Embryonic facial prominence (tissue), 1 donor: ENCODE measurements around the gene ASAP2.

Experiments
- DNase-seq: peaks from one replicate; pipeline ENCODE4 v3.0.0-alpha.2; 2016; ENCODE audit errors: extremely low spot score

Gene ASAP2

DNA sequence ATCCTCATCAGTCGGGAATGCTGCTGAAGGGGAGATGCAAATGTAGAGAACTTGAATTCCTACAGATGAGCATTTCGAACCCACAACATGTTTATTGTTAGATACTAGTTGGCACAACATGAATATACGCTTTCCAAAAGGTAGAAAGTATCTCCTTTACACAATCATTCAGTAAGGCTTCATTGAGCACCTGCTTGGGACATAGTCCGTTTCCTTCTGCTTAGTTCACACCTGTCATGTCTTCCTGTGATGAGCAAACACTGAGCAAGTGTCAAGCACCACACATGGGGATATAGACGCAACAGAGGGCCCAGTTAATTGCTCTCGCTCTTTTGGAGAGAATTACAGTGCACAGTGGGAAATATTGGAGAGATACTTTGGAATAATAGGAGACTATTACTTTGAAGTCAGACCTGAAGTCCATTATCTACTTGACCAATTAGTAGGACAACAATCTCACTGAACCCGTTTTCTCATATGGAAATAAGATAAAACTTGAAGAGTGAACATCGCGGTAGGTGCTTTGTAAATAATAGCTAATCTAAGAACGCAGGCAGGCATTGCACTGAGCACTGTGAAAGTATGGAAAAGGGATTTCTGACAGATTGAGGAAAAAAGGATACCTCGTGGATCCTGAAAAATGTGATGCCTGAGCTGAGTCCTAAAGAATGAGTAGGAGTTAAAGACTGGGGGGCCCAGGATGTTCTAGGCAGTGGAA, 218.0 kb downstream of the ASAP2 start:
- DNase-seq, result no peak

DNA sequence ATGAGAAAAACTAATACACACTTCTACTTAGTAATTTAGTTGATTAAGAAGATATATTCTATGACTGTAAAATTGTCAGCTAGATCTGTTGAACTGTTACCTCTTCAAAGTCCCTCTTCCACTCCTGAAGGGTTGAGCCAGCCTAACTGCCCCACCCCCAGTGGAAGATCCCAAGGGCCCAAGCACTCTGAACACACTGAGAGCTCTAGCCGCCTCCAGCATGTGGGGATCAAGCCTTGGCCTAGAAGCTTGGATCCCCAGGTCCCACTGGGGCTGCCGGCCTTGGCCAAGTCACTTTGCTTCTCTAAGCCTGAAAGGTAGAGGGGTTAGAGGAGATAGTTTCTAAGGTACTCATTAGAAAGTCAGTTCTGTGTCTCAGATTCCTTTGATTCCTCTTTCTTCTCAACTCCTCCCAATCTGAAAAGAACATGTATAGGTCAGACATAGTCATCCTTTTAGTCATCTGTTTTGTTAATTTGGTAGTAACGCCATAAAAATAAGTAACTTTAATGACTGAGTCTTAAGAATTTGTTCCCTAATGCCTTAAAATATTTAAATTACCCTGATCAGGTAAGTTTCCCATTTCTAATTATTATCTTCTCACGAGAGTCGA, 222.5 kb downstream of the ASAP2 start:
- no peak for DNase-seq

DNA sequence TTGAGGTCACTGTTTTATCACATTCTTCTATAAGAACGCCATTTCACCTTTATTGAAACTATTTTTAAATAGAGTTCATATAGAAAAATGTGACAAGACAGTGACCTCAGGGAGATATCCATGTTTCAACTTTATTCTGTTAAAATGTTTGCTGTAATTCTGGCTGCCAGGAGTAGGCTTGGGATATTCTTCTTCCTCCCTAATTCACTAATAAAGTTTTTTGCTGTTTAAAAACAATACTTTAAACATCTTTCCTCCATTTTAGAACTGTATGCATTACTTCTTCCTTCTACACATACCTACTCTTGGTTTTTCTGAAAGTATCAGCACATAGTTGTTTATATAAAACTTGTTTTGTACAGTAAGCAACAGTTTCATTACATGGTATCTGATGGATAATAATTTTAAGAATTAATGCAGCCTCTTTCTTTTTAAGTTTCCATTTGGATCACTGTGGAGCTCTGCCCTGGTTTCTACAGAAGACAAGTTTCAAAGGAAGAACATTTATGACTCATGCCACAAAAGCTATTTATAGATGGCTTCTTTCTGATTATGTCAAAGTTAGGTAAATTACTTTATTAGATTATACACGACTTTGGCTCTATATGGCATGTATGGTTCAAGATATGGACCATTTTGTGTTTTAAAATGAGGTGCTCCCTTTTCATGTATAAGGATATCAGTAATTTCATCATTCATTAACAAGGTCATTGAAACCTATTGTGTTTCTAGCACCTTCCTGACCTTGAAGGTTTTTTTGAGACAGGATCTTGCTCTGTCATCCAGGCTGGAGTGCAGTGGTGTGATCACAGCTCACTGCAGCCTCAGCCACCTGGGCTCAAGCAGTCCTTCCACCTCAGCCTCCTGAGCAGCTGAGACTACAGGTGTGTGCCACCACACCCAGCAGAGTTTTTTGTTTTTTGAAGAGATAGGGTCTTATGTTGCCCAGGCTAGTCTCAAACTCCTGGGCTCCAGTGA, 224.0 kb downstream of the ASAP2 start:
- DNase-seq, result no peak

DNA sequence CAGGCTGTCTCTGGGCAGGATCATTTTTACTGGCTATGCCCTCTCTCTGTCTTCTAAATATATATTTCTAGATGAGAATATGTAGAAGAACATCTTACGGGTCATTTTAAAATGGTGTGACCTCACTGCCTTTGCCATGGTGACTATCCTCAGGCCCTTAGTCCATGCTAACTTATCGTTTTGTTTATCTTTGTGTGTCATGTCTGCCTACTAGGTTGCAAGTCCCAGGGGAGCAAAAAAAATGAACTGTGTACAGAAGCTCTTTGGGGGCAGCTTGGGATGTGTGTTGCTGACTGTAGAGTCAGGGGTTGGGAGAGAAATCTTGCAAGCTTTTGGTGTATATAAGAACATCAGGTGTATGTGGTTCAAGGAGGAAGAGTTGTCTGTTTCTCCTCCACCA, 227.9 kb downstream of the ASAP2 start:
- no peak for DNase-seq

DNA sequence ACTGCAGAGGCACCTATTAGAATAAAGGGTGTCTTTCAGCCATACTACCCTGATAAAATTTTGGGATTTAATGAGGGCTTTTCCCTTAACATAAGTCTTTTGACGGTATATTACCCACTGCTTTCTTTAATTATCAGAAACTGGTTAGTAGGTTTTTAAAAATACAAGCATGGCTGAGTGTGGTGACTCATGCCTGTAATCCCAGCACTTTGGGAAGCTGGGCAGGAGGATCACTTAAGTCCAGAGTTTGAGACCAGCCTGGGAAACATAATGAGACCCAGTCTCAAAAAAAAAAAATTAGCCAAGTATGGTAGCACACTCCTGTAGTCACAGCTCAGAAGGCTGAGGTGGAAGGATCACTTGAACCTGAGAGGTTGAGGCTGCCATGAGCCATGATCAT, 232.9 kb downstream of the ASAP2 start:
- DNase-seq, result no peak

DNA sequence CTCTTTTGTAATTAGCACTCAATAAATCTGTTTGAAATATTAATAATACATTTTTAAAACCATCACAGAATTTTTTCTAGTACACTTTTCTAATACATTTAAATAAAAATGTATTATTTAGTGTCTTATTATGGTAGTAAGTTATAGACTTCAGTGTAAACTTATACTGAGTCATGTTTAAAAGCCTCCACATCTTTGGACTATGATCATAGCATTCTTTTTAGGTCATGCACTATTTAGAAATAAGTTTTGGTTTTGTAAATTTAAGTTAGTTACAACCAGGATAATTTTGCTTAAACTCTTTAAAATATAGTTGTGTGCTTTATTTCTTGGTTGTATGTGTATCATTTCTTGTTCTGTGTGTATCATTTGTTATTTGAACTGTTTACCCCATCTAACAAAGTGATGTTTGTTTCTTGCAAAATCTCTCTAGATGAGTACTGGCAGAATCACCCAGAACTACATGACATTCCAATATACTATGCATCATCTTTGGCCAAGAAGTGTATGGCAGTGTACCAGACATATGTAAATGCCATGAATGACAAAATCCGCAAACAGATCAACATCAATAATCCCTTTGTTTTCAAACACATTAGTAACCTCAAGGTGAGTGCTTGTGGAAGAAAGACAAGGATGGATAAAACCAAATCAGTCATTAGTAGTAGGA, 233.6 kb downstream of the ASAP2 start:
- no peak for DNase-seq

DNA sequence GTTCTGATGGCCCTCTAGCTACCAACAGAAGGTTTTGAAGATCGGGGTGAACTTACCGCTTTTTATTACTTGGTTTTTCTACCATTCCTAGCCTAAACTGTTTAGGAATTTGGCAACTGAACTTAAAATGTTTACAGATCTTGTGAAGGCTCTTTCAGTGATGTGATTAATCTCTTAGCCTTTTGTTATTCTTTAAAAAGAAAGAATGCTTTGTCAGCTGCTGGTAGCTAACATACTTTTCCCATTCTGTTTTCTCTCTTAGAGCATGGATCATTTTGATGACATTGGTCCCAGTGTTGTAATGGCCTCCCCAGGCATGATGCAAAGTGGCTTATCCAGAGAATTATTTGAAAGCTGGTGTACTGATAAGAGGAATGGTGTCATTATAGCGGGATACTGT, 234.9 kb downstream of the ASAP2 start:
- DNase-seq, result no peak

DNA sequence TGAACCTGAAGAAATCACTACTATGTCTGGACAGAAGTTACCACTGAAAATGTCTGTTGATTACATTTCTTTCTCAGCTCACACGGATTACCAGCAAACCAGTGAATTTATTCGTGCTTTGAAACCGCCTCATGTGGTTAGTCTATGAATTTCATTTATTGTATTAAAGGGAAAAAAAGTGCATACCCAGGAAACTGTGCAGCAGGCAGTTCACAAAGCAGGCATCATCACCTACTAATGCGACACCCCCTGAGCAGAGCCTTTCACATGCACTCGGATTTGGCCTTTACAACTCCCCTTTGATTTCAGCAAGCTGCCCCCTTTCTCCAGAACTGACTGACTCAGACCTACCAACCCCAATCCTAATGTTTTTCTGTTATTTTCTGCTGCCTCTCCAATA, 236.9 kb downstream of the ASAP2 start:
- no peak for DNase-seq

DNA sequence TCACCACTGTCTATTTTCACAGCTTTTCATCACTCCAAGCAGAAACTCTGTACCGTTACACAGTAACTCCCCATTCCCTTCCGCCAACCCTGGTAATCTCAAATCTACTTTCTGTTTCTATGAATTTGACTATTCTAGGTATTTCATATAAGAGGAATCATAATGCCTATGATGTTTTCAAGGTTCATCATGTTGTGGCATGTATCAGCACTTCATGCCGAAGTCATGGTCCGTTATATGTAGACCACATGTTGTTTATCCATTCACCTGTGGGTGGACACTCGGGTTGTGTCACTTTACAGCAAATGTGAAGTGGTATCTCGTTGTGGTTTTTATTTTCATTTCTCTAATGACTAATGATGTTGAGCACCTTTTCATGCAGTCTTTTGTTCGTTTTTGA, 238.5 kb downstream of the ASAP2 start:
- no peak for DNase-seq

DNA sequence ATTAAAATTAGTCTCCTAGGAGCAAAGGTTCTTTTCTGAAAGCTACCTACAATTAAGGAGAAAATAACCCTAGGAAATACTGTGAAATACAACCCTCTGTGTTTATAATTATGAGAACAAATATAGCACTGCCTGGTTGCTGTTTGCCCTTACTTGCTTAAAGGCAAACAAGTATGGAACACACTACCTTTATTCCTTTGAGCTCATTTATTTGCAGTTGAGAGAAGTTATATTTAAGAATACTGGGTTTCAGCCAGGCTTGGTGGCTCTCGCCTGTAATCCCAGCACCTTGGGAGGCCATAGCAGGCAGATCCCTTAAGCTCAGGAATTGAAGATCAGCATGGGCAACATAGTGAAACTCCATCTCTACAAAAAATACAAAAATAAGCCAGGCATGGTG, 244.6 kb downstream of the ASAP2 start:
- DNase-seq, result no peak
